A172 (cell line): ENCODE data around the gene ASIP. TPM values are rescaled to one million over a fixed set of nuclear protein-coding genes. Genes with fewer than 3 reads are reported as not detected.

Experiments used
- DNase-seq: peaks from one replicate; pipeline ENCODE4 v3.0.0-alpha.2; 2015; ENCODE audit warnings: low spot score
- total RNA-seq: library from RNA; depleted of rRNA; stranded (reverse); fragments of >200 nt; shearing (Covaris generic); gene quantifications from 2 replicates; pipeline ENCODE4 v1.2.3, GENCODE V29; 2014; rRNA removed

ASIP gene
- total RNA-seq, 1 experiment from 2014 or later = not detected

- DNase-seq = no peak
These were observed 70.1 kb downstream of the ASIP start for GRCh38 chr20:34311118-34312023.

- no peak for DNase-seq
These were observed 70.8 kb downstream of the ASIP start for GRCh38 chr20:34312024-34312460.

GRCh38 chr20:34312544-34313217, 71.5 kb downstream of the ASIP start:
- DNase-seq = peak; percentile 93

- no peak for DNase-seq
These were observed 74.0 kb downstream of the ASIP start for GRCh38 chr20:34315236-34315635.

GRCh38 chr20:34316196-34316814, 75.1 kb downstream of the ASIP start:
- peak; percentile 90 for DNase-seq

Other genes with a start within 250 kb of the ASIP start
- gene RALY, start 247.5 kb upstream of the ASIP start, total RNA-seq = 126 and 147 TPM in 2 replicates
- gene EIF2S2, start 129.2 kb upstream of the ASIP start, total RNA-seq = 165 and 203 TPM in 2 replicates
- gene AHCY, start 61.9 kb downstream of the ASIP start, total RNA-seq = 220 and 225 TPM in 2 replicates
- 40.9 and 63.8 TPM in 2 replicates for gene ITCH, start 121.8 kb downstream of the ASIP start, total RNA-seq